ENCODE measurements around the gene MYH11. TPM values are rescaled to one million over a fixed set of nuclear protein-coding genes. Genes with fewer than 3 reads are reported as not detected.
"Not testable (repeated sequence)": the region's sequence is repeated elsewhere in the genome, so short reads cannot be mapped to it uniquely, and the experiment has no call there.

The MYH11 gene
- total and polyA plus RNA-seq, 5 donors from 2014 or later, result 0.15 to 0.67 (median 0.43) TPM; not detected in 1

DNA sequence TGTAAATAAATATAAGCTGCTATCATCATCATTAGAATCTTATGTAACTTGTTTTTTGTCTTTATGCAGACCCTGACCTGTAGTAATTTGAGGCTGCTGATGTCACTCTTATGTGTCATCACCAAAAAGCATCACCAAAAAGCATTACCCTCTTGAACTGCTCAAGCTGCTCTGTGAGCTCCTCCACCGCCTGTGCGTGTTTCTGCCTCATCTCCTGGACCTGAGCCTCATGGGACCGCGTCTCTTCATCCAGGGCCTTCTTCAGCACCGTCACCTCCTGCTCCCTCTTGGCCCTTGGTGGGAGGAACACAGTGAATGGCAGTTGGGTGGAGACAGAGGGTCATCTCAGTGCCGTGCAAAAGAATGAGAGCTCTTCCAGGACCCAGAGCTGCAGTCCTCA, 124.4 kb downstream of the MYH11 start:
- Mint-ChIP-seq H3K4me3 (peak overlapping the region in 1 of 4 donors; percentile 2), H3K36me3 (peaks cover 33% of the 10 kb centered on the region), H3K27me3 (no peaks in the 10 kb centered on the region), H3K27ac (peak overlapping the region in 2 of 3 donors; percentile 35 to 82), H3K4me1 (peaks cover 0 to 7% (median 2%) of the 10 kb centered on the region in 4 donors), H3K9me3 (peaks cover 0 to 1% (median 0%) of the 10 kb centered on the region in 7 donors)
- peaks cover 9% of the 10 kb centered on the region for H3K36me3 ChIP-seq (ENCODE audit: control insufficient read depth, insufficient read depth, low read length)
- DNase-seq (no peak), ATAC-seq (ENCODE audit: low read depth in 2 of 2) (no peak)
- no peaks in the 10 kb centered on the region for H3K27me3 ChIP-seq (ENCODE audit: control insufficient read depth, insufficient read depth, low read length)
- no peaks in the 10 kb centered on the region for H3K9me3 ChIP-seq (ENCODE audit: control insufficient read depth in 2 of 2, low read length in 2 of 2)
- H3K4me1 ChIP-seq (ENCODE audit: control insufficient read depth, insufficient read depth, low read length, poor library complexity, severe bottlenecking), result no peaks in the 10 kb centered on the region
- no peak overlapping the region for H3K27ac ChIP-seq (ENCODE audit: insufficient read depth, low read length, poor library complexity, severe bottlenecking)
- no peak overlapping the region for H3K4me3 ChIP-seq (ENCODE audit: low read depth, low read length)

DNA sequence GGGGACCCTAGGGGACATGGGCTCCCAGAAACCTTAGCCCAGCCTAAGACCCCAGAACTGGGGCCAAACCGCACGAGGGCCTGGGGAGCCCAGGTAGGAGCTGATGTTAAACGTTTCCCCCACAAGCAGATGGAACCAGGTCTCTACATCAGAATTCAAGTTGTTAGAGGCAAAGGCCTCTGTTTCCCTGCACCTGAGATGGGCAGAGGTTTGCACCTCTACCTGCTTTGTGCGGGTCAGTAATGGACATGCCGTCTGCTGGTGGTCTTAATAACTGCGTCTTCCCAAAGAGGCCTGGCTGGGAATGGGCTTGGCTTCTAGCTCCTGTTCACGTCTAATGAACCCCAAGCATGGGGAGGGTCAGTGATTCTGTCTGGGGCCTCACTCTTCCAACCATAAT, 127.7 kb downstream of the MYH11 start:
- Mint-ChIP-seq H3K27ac (no peak overlapping the region), H3K4me3 (no peak overlapping the region), H3K36me3 (peaks cover 40% of the 10 kb centered on the region), H3K27me3 (no peaks in the 10 kb centered on the region), H3K9me3 (peaks cover 0 to 3% (median 0%) of the 10 kb centered on the region in 7 donors), H3K4me1 (peaks cover 0 to 4% (median 2%) of the 10 kb centered on the region in 4 donors)
- H3K4me3 ChIP-seq (ENCODE audit: low read depth, low read length), result no peak overlapping the region
- DNase-seq (no peak), ATAC-seq (ENCODE audit: low read depth in 2 of 2) (no peak)
- no peaks in the 10 kb centered on the region for H3K27me3 ChIP-seq (ENCODE audit: control insufficient read depth, insufficient read depth, low read length)
- H3K4me1 ChIP-seq (ENCODE audit: control insufficient read depth, insufficient read depth, low read length, poor library complexity, severe bottlenecking), result no peaks in the 10 kb centered on the region
- no peak overlapping the region for H3K27ac ChIP-seq (ENCODE audit: insufficient read depth, low read length, poor library complexity, severe bottlenecking)
- no peaks in the 10 kb centered on the region for H3K9me3 ChIP-seq (ENCODE audit: control insufficient read depth in 2 of 2, low read length in 2 of 2)
- H3K36me3 ChIP-seq (ENCODE audit: control insufficient read depth, insufficient read depth, low read length), result peaks cover 19% of the 10 kb centered on the region

GRCh38 chr16:15727697-15728096, 129.1 kb downstream of the MYH11 start:
- not testable (repeated sequence) for H3K27me3 ChIP-seq (ENCODE audit: control insufficient read depth, insufficient read depth, low read length); H3K9me3 Mint-ChIP-seq; H3K27me3 Mint-ChIP-seq; H3K4me1 Mint-ChIP-seq; H3K4me3 Mint-ChIP-seq; H3K4me3 ChIP-seq (ENCODE audit: low read depth, low read length); DNase-seq; H3K9me3 ChIP-seq (ENCODE audit: control insufficient read depth in 2 of 2, low read length in 2 of 2); ATAC-seq (ENCODE audit: low read depth in 2 of 2); H3K4me1 ChIP-seq (ENCODE audit: control insufficient read depth, insufficient read depth, low read length, poor library complexity, severe bottlenecking); H3K27ac Mint-ChIP-seq; H3K27ac ChIP-seq (ENCODE audit: insufficient read depth, low read length, poor library complexity, severe bottlenecking)
- peaks cover 35% of the 10 kb centered on the region for H3K36me3 Mint-ChIP-seq
- peaks cover 25% of the 10 kb centered on the region for H3K36me3 ChIP-seq (ENCODE audit: control insufficient read depth, insufficient read depth, low read length)

GRCh38 chr16:15726715-15727114, 130.1 kb downstream of the MYH11 start:
- no peaks in the 10 kb centered on the region for H3K4me1 ChIP-seq (ENCODE audit: control insufficient read depth, insufficient read depth, low read length, poor library complexity, severe bottlenecking)
- H3K9me3 ChIP-seq (ENCODE audit: control insufficient read depth in 2 of 2, low read length in 2 of 2), result no peaks in the 10 kb centered on the region
- Mint-ChIP-seq H3K27ac (no peak overlapping the region), H3K27me3 (no peaks in the 10 kb centered on the region), H3K4me1 (peaks cover 0 to 4% (median 0%) of the 10 kb centered on the region in 4 donors), H3K4me3 (peak overlapping the region in 1 of 4 donors; percentile 15), H3K9me3 (peaks cover 0 to 3% (median 0%) of the 10 kb centered on the region in 7 donors), H3K36me3 (peaks cover 31% of the 10 kb centered on the region)
- H3K27ac ChIP-seq (ENCODE audit: insufficient read depth, low read length, poor library complexity, severe bottlenecking), result no peak overlapping the region
- H3K4me3 ChIP-seq (ENCODE audit: low read depth, low read length), result no peak overlapping the region
- peaks cover 27% of the 10 kb centered on the region for H3K36me3 ChIP-seq (ENCODE audit: control insufficient read depth, insufficient read depth, low read length)
- DNase-seq (no peak), ATAC-seq (ENCODE audit: low read depth in 2 of 2) (no peak)
- no peaks in the 10 kb centered on the region for H3K27me3 ChIP-seq (ENCODE audit: control insufficient read depth, insufficient read depth, low read length)

DNA sequence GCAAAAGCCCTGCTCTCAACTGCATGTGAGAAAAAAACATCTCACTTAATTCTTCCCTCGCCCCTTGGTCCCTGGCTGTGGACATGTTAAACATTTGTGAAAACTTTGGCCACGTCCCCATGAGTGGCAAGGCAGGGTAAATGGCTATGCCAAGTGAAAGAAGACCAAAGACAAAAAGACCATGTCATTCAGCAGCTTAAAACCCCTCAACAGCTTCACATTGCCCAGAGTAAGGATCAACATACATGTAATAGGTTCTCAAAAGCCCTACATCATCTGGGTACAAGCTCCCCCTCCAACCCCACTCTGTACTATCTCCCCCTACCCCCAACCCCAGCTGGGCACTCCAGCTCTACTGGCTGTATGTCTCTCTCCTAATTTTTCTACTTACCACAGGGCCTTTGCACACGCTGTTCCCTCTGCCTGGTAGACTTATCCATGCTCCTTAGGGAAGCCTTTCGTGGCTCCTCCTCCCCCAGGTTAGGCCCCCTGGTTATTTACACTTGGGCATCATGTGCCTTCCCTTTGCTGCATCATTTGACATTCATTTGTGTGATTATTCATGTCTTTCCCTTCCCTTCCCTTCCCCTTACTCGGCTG, 131.1 kb downstream of the MYH11 start:
- Mint-ChIP-seq H3K27me3 (no peaks in the 10 kb centered on the region), H3K9me3 (peaks cover 0 to 3% (median 0%) of the 10 kb centered on the region in 7 donors), H3K27ac (peak overlapping the region in 1 of 3 donors; percentile 8), H3K4me1 (peaks cover 0 to 2% (median 0%) of the 10 kb centered on the region in 4 donors), H3K4me3 (no peak overlapping the region), H3K36me3 (peaks cover 36% of the 10 kb centered on the region)
- H3K4me1 ChIP-seq (ENCODE audit: control insufficient read depth, insufficient read depth, low read length, poor library complexity, severe bottlenecking), result no peaks in the 10 kb centered on the region
- no peaks in the 10 kb centered on the region for H3K27me3 ChIP-seq (ENCODE audit: control insufficient read depth, insufficient read depth, low read length)
- peaks cover 35% of the 10 kb centered on the region for H3K36me3 ChIP-seq (ENCODE audit: control insufficient read depth, insufficient read depth, low read length)
- H3K27ac ChIP-seq (ENCODE audit: insufficient read depth, low read length, poor library complexity, severe bottlenecking), result no peak overlapping the region
- no peak overlapping the region for H3K4me3 ChIP-seq (ENCODE audit: low read depth, low read length)
- no peak for DNase-seq
- ATAC-seq (ENCODE audit: low read depth in 2 of 2), result no peak
- no peaks in the 10 kb centered on the region for H3K9me3 ChIP-seq (ENCODE audit: control insufficient read depth in 2 of 2, low read length in 2 of 2)

GRCh38 chr16:15723808-15724207, 133.0 kb downstream of the MYH11 start:
- H3K4me3 Mint-ChIP-seq, result no peak overlapping the region
- no peaks in the 10 kb centered on the region for H3K4me1 Mint-ChIP-seq
- no peaks in the 10 kb centered on the region for H3K9me3 ChIP-seq (ENCODE audit: control insufficient read depth in 2 of 2, low read length in 2 of 2)
- DNase-seq (no peak), ATAC-seq (ENCODE audit: low read depth in 2 of 2) (no peak)
- no peaks in the 10 kb centered on the region for H3K27me3 Mint-ChIP-seq
- no peak overlapping the region for H3K27ac ChIP-seq (ENCODE audit: insufficient read depth, low read length, poor library complexity, severe bottlenecking)
- peaks cover 0 to 3% (median 0%) of the 10 kb centered on the region in 7 donors for H3K9me3 Mint-ChIP-seq
- peaks cover 42% of the 10 kb centered on the region for H3K36me3 ChIP-seq (ENCODE audit: control insufficient read depth, insufficient read depth, low read length)
- H3K27me3 ChIP-seq (ENCODE audit: control insufficient read depth, insufficient read depth, low read length), result no peaks in the 10 kb centered on the region
- H3K4me1 ChIP-seq (ENCODE audit: control insufficient read depth, insufficient read depth, low read length, poor library complexity, severe bottlenecking), result no peaks in the 10 kb centered on the region
- H3K36me3 Mint-ChIP-seq, result peaks cover 36% of the 10 kb centered on the region
- H3K27ac Mint-ChIP-seq, result peak overlapping the region in 1 of 3 donors; percentile 30
- H3K4me3 ChIP-seq (ENCODE audit: low read depth, low read length), result no peak overlapping the region

- no peaks in the 10 kb centered on the region for H3K4me1 ChIP-seq (ENCODE audit: control insufficient read depth, insufficient read depth, low read length, poor library complexity, severe bottlenecking)
- no peak overlapping the region for H3K27ac ChIP-seq (ENCODE audit: insufficient read depth, low read length, poor library complexity, severe bottlenecking)
- H3K27me3 ChIP-seq (ENCODE audit: control insufficient read depth, insufficient read depth, low read length), result no peaks in the 10 kb centered on the region
- DNase-seq (no peak), ATAC-seq (ENCODE audit: low read depth in 2 of 2) (no peak)
- H3K27ac Mint-ChIP-seq, result no peak overlapping the region
- H3K9me3 Mint-ChIP-seq, result peaks cover 0 to 2% (median 0%) of the 10 kb centered on the region in 7 donors
- H3K9me3 ChIP-seq (ENCODE audit: control insufficient read depth in 2 of 2, low read length in 2 of 2), result no peaks in the 10 kb centered on the region
- H3K4me3 Mint-ChIP-seq, result no peak overlapping the region
- H3K4me1 Mint-ChIP-seq, result no peaks in the 10 kb centered on the region
- peaks cover 28% of the 10 kb centered on the region for H3K36me3 Mint-ChIP-seq
- no peak overlapping the region for H3K4me3 ChIP-seq (ENCODE audit: low read depth, low read length)
- peaks cover 55% of the 10 kb centered on the region for H3K36me3 ChIP-seq (ENCODE audit: control insufficient read depth, insufficient read depth, low read length)
- no peaks in the 10 kb centered on the region for H3K27me3 Mint-ChIP-seq
These were observed 135.8 kb downstream of the MYH11 start for GRCh38 chr16:15721018-15721417.

Measured in CD4-positive, CD25-positive, alpha-beta regulatory T cell (primary cell).